ENCODE data around the gene KAT8. TPM values are rescaled to one million over a fixed set of nuclear protein-coding genes. Genes with fewer than 3 reads are reported as not detected.

KAT8 gene
- total and polyA plus RNA-seq, 2 of the 13 experiments (the other 11 are each of a cell fraction or from before 2014, with no cell fraction given) = 79.0 to 84.2 TPM

DNA sequence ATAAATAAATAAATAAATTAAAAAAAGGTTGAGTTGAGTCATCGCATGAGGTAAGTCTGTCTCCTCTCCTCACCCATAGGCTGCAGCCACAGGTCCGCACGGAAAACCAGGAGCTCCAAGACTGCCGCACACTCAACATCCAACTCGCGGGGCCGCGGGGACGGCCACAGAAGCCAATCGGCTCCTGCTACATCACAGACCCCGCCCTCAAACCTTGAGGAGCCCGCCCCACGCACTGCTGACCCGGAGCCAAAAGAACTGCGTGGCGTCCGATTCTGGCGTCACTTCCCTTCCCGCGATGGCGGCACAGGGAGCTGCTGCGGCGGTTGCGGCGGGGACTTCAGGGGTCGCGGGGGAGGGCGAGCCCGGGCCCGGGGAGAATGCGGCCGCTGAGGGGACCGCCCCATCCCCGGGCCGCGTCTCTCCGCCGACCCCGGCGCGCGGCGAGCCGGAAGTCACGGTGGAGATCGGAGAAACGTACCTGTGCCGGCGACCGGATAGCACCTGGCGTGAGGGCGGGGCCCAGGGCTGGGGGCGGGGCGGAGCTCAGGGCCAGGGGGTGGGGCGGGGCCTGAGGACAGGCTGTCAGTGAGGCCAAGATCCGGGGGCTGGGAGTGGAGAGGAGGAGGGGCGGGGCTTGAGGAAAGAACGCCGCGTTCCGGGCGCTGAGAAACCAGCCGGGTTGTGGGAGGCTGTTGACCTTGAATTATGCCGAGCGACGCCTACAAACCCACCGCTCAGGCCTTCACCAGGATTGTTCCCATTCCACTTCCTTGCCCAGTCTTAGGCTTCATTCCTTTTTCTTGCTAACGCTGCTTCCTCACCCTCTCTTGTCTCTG is at the start of gene KAT8 (continued):
- TF ChIP-seq, protein P1, sequence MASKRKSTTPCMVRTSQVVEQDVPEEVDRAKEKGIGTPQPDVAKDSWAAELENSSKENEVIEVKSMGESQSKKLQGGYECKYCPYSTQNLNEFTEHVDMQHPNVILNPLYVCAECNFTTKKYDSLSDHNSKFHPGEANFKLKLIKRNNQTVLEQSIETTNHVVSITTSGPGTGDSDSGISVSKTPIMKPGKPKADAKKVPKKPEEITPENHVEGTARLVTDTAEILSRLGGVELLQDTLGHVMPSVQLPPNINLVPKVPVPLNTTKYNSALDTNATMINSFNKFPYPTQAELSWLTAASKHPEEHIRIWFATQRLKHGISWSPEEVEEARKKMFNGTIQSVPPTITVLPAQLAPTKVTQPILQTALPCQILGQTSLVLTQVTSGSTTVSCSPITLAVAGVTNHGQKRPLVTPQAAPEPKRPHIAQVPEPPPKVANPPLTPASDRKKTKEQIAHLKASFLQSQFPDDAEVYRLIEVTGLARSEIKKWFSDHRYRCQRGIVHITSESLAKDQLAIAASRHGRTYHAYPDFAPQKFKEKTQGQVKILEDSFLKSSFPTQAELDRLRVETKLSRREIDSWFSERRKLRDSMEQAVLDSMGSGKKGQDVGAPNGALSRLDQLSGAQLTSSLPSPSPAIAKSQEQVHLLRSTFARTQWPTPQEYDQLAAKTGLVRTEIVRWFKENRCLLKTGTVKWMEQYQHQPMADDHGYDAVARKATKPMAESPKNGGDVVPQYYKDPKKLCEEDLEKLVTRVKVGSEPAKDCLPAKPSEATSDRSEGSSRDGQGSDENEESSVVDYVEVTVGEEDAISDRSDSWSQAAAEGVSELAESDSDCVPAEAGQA (IDR thresholded peaks at IDR 0.05; ENCODE audit: low read depth) = peak; percentile 99
- TF ChIP-seq, protein P1 (CRISPR knock-in tag; IDR thresholded peaks at IDR 0.05; ENCODE audit: borderline replicate concordance) = no peak; the same call in 1 of the 2 replicates
- TF ChIP-seq, protein P2, sequence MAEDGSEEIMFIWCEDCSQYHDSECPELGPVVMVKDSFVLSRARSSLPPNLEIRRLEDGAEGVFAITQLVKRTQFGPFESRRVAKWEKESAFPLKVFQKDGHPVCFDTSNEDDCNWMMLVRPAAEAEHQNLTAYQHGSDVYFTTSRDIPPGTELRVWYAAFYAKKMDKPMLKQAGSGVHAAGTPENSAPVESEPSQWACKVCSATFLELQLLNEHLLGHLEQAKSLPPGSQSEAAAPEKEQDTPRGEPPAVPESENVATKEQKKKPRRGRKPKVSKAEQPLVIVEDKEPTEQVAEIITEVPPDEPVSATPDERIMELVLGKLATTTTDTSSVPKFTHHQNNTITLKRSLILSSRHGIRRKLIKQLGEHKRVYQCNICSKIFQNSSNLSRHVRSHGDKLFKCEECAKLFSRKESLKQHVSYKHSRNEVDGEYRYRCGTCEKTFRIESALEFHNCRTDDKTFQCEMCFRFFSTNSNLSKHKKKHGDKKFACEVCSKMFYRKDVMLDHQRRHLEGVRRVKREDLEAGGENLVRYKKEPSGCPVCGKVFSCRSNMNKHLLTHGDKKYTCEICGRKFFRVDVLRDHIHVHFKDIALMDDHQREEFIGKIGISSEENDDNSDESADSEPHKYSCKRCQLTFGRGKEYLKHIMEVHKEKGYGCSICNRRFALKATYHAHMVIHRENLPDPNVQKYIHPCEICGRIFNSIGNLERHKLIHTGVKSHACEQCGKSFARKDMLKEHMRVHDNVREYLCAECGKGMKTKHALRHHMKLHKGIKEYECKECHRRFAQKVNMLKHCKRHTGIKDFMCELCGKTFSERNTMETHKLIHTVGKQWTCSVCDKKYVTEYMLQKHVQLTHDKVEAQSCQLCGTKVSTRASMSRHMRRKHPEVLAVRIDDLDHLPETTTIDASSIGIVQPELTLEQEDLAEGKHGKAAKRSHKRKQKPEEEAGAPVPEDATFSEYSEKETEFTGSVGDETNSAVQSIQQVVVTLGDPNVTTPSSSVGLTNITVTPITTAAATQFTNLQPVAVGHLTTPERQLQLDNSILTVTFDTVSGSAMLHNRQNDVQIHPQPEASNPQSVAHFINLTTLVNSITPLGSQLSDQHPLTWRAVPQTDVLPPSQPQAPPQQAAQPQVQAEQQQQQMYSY (CRISPR knock-in tag; IDR thresholded peaks at IDR 0.05) = peak; percentile 23; the same call in 1 of the 2 replicates
- TF ChIP-seq POLR2AphosphoS2 (IDR thresholded peaks at IDR 0.05; ENCODE audit: low read depth, low read length) (peak; percentile 65; the same call in 1 of the 2 replicates), KLF16 (CRISPR knock-in tag; IDR thresholded peaks at IDR 0.05) (peak in 1 of 2 experiments; percentile 94; a peak in 2 of 4 replicates), RBM39 (IDR thresholded peaks at IDR 0.05; ENCODE audit: low read depth, low read length, poor library complexity, severe bottlenecking) (peak; percentile 97), TAF15 (IDR thresholded peaks at IDR 0.05; ENCODE audit: low read depth, low read length, poor library complexity, severe bottlenecking) (peak; percentile 60)
- TF ChIP-seq, protein P3, sequence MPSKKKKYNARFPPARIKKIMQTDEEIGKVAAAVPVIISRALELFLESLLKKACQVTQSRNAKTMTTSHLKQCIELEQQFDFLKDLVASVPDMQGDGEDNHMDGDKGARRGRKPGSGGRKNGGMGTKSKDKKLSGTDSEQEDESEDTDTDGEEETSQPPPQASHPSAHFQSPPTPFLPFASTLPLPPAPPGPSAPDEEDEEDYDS (CRISPR knock-in tag; IDR thresholded peaks at IDR 0.05) = peak; percentile 76
- TF ChIP-seq, protein P4, sequence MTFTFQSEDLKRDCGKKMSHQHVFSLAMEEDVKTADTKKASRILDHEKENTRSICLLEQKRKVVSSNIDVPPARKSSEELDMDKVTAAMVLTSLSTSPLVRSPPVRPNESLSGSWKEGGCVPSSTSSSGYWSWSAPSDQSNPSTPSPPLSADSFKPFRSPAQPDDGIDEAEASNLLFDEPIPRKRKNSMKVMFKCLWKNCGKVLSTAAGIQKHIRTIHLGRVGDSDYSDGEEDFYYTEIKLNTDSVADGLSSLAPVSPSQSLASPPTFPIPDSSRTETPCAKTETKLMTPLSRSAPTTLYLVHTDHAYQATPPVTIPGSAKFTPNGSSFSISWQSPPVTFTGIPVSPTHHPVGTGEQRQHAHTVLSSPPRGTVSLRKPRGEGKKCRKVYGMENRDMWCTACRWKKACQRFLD (CRISPR knock-in tag; IDR thresholded peaks at IDR 0.05; ENCODE audit: borderline replicate concordance) = peak; percentile 88
- TF ChIP-seq, protein P5, sequence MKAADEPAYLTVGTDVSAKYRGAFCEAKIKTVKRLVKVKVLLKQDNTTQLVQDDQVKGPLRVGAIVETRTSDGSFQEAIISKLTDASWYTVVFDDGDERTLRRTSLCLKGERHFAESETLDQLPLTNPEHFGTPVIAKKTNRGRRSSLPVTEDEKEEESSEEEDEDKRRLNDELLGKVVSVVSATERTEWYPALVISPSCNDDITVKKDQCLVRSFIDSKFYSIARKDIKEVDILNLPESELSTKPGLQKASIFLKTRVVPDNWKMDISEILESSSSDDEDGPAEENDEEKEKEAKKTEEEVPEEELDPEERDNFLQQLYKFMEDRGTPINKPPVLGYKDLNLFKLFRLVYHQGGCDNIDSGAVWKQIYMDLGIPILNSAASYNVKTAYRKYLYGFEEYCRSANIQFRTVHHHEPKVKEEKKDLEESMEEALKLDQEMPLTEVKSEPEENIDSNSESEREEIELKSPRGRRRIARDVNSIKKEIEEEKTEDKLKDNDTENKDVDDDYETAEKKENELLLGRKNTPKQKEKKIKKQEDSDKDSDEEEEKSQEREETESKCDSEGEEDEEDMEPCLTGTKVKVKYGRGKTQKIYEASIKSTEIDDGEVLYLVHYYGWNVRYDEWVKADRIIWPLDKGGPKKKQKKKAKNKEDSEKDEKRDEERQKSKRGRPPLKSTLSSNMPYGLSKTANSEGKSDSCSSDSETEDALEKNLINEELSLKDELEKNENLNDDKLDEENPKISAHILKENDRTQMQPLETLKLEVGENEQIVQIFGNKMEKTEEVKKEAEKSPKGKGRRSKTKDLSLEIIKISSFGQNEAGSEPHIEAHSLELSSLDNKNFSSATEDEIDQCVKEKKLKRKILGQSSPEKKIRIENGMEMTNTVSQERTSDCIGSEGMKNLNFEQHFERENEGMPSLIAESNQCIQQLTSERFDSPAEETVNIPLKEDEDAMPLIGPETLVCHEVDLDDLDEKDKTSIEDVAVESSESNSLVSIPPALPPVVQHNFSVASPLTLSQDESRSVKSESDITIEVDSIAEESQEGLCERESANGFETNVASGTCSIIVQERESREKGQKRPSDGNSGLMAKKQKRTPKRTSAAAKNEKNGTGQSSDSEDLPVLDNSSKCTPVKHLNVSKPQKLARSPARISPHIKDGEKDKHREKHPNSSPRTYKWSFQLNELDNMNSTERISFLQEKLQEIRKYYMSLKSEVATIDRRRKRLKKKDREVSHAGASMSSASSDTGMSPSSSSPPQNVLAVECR (CRISPR knock-in tag; IDR thresholded peaks at IDR 0.05; ENCODE audit: borderline replicate concordance) = peak; percentile 93

All from HepG2 (cell line).